GM10266 (cell line): ENCODE measurements around the gene RFFL.

Experiments
- DNase-seq: peaks from one replicate; pipeline ENCODE4 v3.0.0; 2012; ENCODE audit errors: extremely low spot score
- TF ChIP-seq, protein P1 (sequence below): IDR thresholded peaks from 2 replicates; pipeline ENCODE4 v1.5.1; 2012; ENCODE audit warnings: mild to moderate bottlenecking, low read depth; ENCODE audit not compliant: control insufficient read depth, insufficient read depth; ENCODE audit errors: missing control alignments

Gene RFFL

DNA sequence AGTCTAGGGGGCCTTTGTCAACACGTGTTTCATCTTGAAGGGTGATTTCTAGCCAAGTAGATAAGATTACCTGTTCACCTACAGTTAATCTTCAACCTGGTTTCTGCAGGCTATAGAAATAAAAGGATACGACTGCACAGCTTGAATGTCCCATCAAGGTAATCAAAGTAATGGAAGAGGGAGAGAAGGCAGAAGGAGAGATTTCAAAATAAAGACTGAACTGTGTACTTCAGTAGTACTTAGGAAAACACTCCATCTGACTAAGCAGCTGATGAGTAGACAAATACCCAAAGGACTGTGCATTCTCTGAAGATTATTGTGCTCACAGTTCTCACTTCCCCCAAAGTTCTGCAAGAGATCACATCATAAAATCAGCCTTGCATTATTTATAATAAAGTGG, 5.8 kb upstream of the RFFL start:
- DNase-seq: no peak
- TF ChIP-seq, protein P1, sequence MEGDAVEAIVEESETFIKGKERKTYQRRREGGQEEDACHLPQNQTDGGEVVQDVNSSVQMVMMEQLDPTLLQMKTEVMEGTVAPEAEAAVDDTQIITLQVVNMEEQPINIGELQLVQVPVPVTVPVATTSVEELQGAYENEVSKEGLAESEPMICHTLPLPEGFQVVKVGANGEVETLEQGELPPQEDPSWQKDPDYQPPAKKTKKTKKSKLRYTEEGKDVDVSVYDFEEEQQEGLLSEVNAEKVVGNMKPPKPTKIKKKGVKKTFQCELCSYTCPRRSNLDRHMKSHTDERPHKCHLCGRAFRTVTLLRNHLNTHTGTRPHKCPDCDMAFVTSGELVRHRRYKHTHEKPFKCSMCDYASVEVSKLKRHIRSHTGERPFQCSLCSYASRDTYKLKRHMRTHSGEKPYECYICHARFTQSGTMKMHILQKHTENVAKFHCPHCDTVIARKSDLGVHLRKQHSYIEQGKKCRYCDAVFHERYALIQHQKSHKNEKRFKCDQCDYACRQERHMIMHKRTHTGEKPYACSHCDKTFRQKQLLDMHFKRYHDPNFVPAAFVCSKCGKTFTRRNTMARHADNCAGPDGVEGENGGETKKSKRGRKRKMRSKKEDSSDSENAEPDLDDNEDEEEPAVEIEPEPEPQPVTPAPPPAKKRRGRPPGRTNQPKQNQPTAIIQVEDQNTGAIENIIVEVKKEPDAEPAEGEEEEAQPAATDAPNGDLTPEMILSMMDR: no peak

DNA sequence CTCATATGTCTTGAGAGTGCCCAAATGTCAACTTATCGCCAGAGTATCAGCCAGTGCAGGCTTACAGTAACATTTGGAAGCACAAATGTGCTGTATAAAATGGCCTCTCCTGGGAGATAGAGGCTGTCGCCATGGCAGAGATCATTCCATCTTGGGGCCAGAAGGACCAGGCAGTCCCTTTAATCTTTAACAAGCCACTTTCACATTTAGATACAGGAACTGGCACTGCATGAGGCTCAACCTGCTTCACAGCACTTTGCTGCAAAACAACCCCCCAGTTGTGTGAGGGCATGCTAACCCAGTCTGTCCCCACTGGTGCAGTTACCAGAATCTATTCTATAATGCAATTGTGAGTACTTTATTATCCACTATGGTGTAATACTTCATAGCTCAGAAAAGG, 4.7 kb upstream of the RFFL start:
- TF ChIP-seq, protein P1: no peak
- DNase-seq: no peak

DNA sequence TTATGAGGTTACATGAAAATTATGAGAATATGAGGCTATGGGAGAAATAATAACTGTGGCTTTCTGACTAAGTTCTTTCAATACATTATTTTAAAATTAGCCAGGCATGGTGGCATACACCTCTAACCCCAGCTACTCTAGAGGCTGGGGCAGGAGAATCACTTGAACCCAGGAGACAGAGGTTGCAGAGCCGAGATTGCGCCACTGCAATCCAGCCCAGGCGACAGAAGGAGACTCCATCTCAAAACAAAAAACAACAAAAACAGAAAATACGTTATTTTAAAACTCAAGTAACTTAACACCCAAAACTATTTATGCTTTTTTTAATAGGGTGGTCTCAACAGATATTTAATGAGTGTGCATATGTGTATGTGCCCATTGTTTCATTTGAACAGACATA, 2.4 kb upstream of the RFFL start:
- TF ChIP-seq, protein P1: no peak
- no peak for DNase-seq

DNA sequence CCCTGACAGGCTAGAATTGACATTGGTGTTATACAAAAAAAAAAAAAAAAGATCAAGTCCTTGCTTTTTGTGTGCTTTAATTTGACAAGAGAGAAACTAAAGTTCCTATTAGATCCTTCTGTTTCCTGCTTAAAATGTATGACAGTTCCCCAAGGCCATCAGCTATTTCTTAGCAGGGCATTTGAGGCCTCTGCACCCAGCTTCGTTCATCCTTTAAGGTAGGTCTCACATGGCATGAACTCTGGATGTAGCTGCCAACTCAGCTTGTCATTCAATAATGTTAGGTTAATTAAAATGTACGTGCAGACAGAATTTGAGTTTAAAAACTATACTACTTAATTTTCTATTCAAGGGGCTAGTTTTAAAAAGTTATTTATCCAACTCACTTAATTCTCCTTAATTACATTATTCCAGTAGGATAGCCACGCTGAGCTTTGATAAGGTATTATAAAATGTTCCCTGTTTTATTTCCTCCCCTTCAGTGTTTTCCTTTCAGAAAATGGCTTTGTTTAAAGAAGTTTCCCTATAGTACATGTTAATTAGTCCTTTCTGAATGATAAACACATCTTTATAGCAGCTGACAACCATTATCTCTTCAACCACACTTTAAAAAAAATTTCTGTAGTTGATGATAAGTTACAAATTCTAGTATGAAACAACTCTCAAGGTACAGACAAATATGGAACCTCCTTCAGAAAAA, 1.2 kb upstream of the RFFL start:
- TF ChIP-seq, protein P1: no peak
- no peak for DNase-seq

DNA sequence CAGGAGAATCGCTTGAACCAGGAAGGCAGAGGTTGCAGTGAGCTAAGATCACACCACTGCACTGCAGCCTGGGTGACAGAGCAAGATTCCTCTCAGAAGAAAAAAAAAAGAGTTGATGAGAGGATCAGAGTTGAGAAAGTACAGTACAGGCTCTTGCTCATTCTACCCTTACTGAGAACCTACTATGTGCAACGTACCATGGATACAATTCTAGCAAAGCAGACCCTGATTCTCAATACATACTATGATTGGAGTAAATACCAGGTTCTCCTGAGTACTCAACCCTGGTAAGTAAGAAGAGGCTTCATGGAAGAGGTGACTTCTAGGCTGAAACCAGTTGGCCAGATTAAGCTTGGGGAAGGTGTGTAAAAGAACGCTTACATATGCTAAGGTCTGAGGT, 1.2 kb downstream of the RFFL start:
- TF ChIP-seq, protein P1: no peak
- no peak for DNase-seq

DNA sequence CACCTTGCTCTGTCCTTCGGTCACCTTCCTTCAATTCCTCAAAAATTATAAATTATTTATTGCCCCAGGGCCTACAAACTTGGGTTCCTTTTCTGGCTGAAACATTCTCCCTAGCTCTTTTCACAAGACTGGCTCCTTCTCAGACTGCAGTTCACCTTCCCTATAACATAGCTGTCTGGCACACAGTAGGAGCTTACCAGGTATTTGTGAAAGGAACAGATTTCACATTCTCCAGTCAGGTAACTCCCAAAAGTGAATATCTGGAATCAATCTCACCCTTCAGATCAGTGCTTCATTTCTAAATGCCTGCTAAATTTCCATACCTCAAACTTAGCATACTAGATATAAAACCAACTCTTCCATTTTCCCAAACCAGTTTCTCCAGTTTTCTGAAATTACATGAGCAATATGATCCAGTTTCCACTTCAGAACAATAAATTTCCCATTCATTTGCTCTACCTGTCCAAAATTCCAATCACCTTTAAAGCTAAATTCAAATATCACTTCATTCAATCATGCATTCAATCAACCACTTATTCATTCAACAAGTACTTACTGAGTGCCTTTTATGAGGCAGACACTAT, 6.1 kb downstream of the RFFL start:
- TF ChIP-seq, protein P1: no peak
- DNase-seq: no peak

DNA sequence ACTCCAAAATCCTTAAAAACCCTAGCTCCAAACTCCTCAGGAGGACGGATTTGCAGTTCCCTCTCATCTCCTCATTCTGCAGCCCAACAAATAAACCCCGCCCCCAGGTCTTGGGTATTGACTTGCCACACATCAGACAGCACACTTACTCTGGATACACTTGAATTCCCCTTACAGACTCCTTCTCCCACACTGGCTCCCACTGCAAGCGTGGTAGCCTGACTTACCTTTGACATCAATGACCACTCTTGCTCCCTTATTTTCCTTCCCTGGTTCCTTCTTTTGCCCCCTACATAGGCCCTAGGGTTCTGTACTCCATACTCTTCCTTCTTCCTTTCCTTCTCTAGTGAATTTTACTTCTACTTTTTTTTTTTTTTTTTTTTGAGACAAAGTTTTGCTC, 7.5 kb downstream of the RFFL start:
- TF ChIP-seq, protein P1: no peak
- DNase-seq: no peak
